ENCODE measurements around the gene SHC2. TPM values are rescaled to one million over a fixed set of nuclear protein-coding genes. Genes with fewer than 3 reads are reported as not detected.

SHC2 gene
- total RNA-seq, 1 experiment from 2014 or later = 16.6 TPM

GRCh38 chr19:390386-391206 is 70.2 kb downstream of the SHC2 start:
- Mint-ChIP-seq H3K9me3 (peaks cover 24 to 29% of the 10 kb centered on the region in 2 experiments), H3K36me3 (ENCODE audit: insufficient read depth in 1 of 3, low read depth in 3 of 3) (peaks cover under 1 to 10% (median 7%) of the 10 kb centered on the region in 3 experiments; a peak in 5 of 7 replicates)
- no peak overlapping the region for H3K56ac ChIP-seq (ENCODE audit: insufficient read length, low read depth, low read length)

More at GRCh38 chr19:390386-391206, 70.2 kb downstream of the SHC2 start:
- no peaks in the 10 kb centered on the region for H3K79me1 ChIP-seq (ENCODE audit: insufficient read depth, low read depth, low read length, poor library complexity, severe bottlenecking)
- H4K5ac ChIP-seq (ENCODE audit: insufficient read length, low read depth, low read length) = no peak overlapping the region
- H3K4me2 ChIP-seq (ENCODE audit: insufficient read depth, insufficient read length, low read length) = no peak overlapping the region
- no peak for DNase-seq
- H3K27ac ChIP-seq (ENCODE audit: insufficient read length, low read depth, low read length) = no peak overlapping the region
- H3K14ac ChIP-seq (ENCODE audit: insufficient read depth, low read length) = no peak overlapping the region
- H3K9me3 ChIP-seq (ENCODE audit: control insufficient read depth, low read depth, low read length) = peaks cover 7% of the 10 kb centered on the region
- H3K4me1 ChIP-seq (ENCODE audit: insufficient read depth, low read length) = no peaks in the 10 kb centered on the region
- Mint-ChIP-seq H3K27ac (no peak overlapping the region), H3K4me1 (peaks cover 42 to 45% of the 10 kb centered on the region in 2 experiments), H3K4me3 (no peak overlapping the region), H3K27me3 (ENCODE audit: low read depth) (peaks cover 35% of the 10 kb centered on the region)
- no peak overlapping the region for H3K4ac ChIP-seq (ENCODE audit: low read depth, low read length)
- no peak overlapping the region for H2AFZ ChIP-seq (ENCODE audit: low read length)
- H3K27me3 ChIP-seq (ENCODE audit: insufficient read depth, low read length) = no peaks in the 10 kb centered on the region
- H3K23me2 ChIP-seq (ENCODE audit: insufficient read length, low read depth, low read length, poor library complexity, severe bottlenecking) = no peaks in the 10 kb centered on the region
- H4K20me1 ChIP-seq (ENCODE audit: control insufficient read depth, insufficient read depth, insufficient read length) = no peaks in the 10 kb centered on the region
- H2BK20ac ChIP-seq (ENCODE audit: low read depth, low read length, poor library complexity, severe bottlenecking) = no peak overlapping the region
- no peaks in the 10 kb centered on the region for H3K79me2 ChIP-seq (ENCODE audit: insufficient read depth, low read length)
- H2BK5ac ChIP-seq (ENCODE audit: insufficient read length, low read length) = no peak overlapping the region
- no peak overlapping the region for H4K8ac ChIP-seq (replicated peaks; ENCODE audit: insufficient read length, low read depth, low read length)
- no peak overlapping the region for H2AK5ac ChIP-seq (ENCODE audit: insufficient read length, low read length)
- no peak overlapping the region for H3K23ac ChIP-seq (ENCODE audit: insufficient read length, low read depth, low read length)
- no peak overlapping the region for H3T11ph ChIP-seq (ENCODE audit: low read length)
- no peak overlapping the region for H4K91ac ChIP-seq (ENCODE audit: insufficient read length, low read depth, low read length)
- H2BK15ac ChIP-seq (ENCODE audit: low read depth, low read length) = no peak overlapping the region
- no CpG with 5 or more reads among the region's 30 CpGs for WGBS (ENCODE audit: extremely low coverage, insufficient read length, low lambda C conversion rate)
- H2BK12ac ChIP-seq (ENCODE audit: insufficient read length, low read depth, low read length) = no peak overlapping the region
- no peak for TF ChIP-seq CTCF (conservative IDR thresholded peaks at IDR 0.05)
- H3K18ac ChIP-seq (ENCODE audit: insufficient read length, low read depth, low read length) = peak overlapping the region; percentile 23
- H3K9ac ChIP-seq (ENCODE audit: extremely low read depth, insufficient read length, low read length) = no peak overlapping the region
- H2BK120ac ChIP-seq (ENCODE audit: low read depth, low read length, poor library complexity, severe bottlenecking) = no peak overlapping the region
